HepG2 (cell line): ENCODE measurements around the gene CTRB2. TPM values are rescaled to one million over a fixed set of nuclear protein-coding genes. Genes with fewer than 3 reads are reported as not detected.

Experiments used
- CBX5 ChIP-seq: sonication (generic); formaldehyde crosslinking; IDR thresholded peaks from 2 replicates; pipeline ENCODE4 v1.4.0; 2020; ENCODE audit warnings: missing genetic modification reagents, borderline replicate concordance
- DDIT3 ChIP-seq: sonication (generic); formaldehyde crosslinking; IDR thresholded peaks from 2 replicates; pipeline ENCODE4 v1.4.0; 2020; ENCODE audit warnings: mild to moderate bottlenecking, missing genetic modification reagents
- FLYWCH1 ChIP-seq: sonication (generic); formaldehyde crosslinking; IDR thresholded peaks from 2 replicates; pipeline ENCODE4 v1.8.1; 2023; ENCODE audit warnings: mild to moderate bottlenecking, missing genetic modification reagents
- IRF2 ChIP-seq: IDR thresholded peaks from 2 replicates; pipeline ENCODE4 v1.6.1; 2018; ENCODE audit warnings: missing genetic modification reagents, missing compliant biosample characterization
- MED13 ChIP-seq: sonication (generic); formaldehyde crosslinking; IDR thresholded peaks from 2 replicates; pipeline ENCODE4 v1.5.0; 2020; ENCODE audit warnings: missing genetic modification reagents
- MTERF4 ChIP-seq: sonication (generic); formaldehyde crosslinking; IDR thresholded peaks from 2 replicates; pipeline ENCODE4 v1.8.0; 2023; ENCODE audit warnings: mild to moderate bottlenecking, missing genetic modification reagents
- NR2F6 ChIP-seq, 2 experiments: IDR thresholded peaks; 2 replicates each; pipeline ENCODE4 v1.6.1; 2016; ENCODE audit warnings: antibody characterized with exemption in 1 of 2, mild to moderate bottlenecking in 1 of 2
- PRDM4 ChIP-seq: sonication (generic); formaldehyde crosslinking; IDR thresholded peaks from 2 replicates; pipeline ENCODE4 v1.9.0; 2021; ENCODE audit warnings: missing genetic modification reagents, borderline replicate concordance
- SRY ChIP-seq: sonication (generic); formaldehyde crosslinking; IDR thresholded peaks from 2 replicates; pipeline ENCODE4 v1.8.0; 2022; ENCODE audit warnings: mild to moderate bottlenecking, missing genetic modification reagents
- TGIF2 ChIP-seq: IDR thresholded peaks from 2 replicates; pipeline ENCODE4 v1.6.1; 2016; ENCODE audit warnings: control low read depth, missing compliant biosample characterization
- ZBTB21 ChIP-seq: sonication (generic); formaldehyde crosslinking; IDR thresholded peaks from 2 replicates; pipeline ENCODE4 v1.4.0; 2020; ENCODE audit warnings: missing genetic modification reagents
- ZBTB34 ChIP-seq: sonication (generic); formaldehyde crosslinking; IDR thresholded peaks from 2 replicates; pipeline ENCODE4 v1.8.0; 2022; ENCODE audit warnings: mild to moderate bottlenecking, missing genetic modification reagents
- ZBTB7B ChIP-seq: sonication (generic); formaldehyde crosslinking; IDR thresholded peaks from 2 replicates; pipeline ENCODE4 v1.4.0; 2020; ENCODE audit warnings: missing genetic modification reagents
- ZNF224 ChIP-seq: sonication (generic); formaldehyde crosslinking; IDR thresholded peaks from 2 replicates; pipeline ENCODE4 v1.5.0; 2020; ENCODE audit warnings: mild to moderate bottlenecking, missing genetic modification reagents
- ZNF776 ChIP-seq: sonication (generic); formaldehyde crosslinking; IDR thresholded peaks from 2 replicates; pipeline ENCODE4 v1.4.0; 2020; ENCODE audit warnings: mild to moderate bottlenecking, missing genetic modification reagents
- polyA plus RNA-seq, 8 experiments: library from polyadenylated mRNA; depleted of rRNA in 3 of 8; stranded (reverse) in 7 of 8; unstranded in 1 of 8; fragments of >200 nt; fragmentation: Illumina TruSeq in 4 of 8; extraction: Trizol in 4 of 8; gene quantifications; 2 replicates each; pipeline versions ENCODE4 v1.2.1 to v1.2.3, GENCODE V29; 2011 to 2016; ENCODE audit warnings: low read depth in 4 of 8, missing spikeins in 1 of 8, mixed read lengths in 1 of 8; ENCODE audit not compliant: insufficient read depth in 1 of 8
- total RNA-seq, 5 experiments: library from RNA; depleted of rRNA; stranded (reverse); fragments of >200 nt; fragmentation: Illumina TruSeq; extraction: Trizol; gene quantifications; 2 replicates each; pipeline ENCODE4 v1.2.3, GENCODE V29; 2016; ENCODE audit warnings: low read depth in 1 of 5
- TF ChIP-seq, protein P1 (sequence below), 2 experiments: fragments of 450-650 bp in 1 of 2; sonication (generic) in 1 of 2; formaldehyde crosslinking; IDR thresholded peaks; 2 replicates each; pipeline versions ENCODE4 v1.5.0 to v1.8.0; 2020 to 2022; ENCODE audit warnings: mild to moderate bottlenecking in 1 of 2, missing genetic modification reagents in 1 of 2
- TF ChIP-seq, protein P2 (sequence below): IDR thresholded peaks from 2 replicates; pipeline ENCODE4 v1.6.1; 2016
- TF ChIP-seq, protein P3 (sequence below): sonication (generic); formaldehyde crosslinking; IDR thresholded peaks from 2 replicates; pipeline ENCODE4 v1.5.1; 2020; ENCODE audit warnings: mild to moderate bottlenecking, missing genetic modification reagents, borderline replicate concordance
- TF ChIP-seq, protein P4 (sequence below): IDR thresholded peaks from 2 replicates; pipeline ENCODE4 v1.6.1; 2012; ENCODE audit warnings: inconsistent platforms

Gene CTRB2
- total and polyA plus RNA-seq, 2 of the 13 experiments (the other 11 are each of a cell fraction or from before 2014, with no cell fraction given), result 0.13 TPM; not detected in 1

GRCh38 chr16:75250809-75251279 lies 43.9 kb upstream of the CTRB2 start (continued):
- 0 out of 2 replicates have a peak, but pooled peaks have one; percentile 26 for TF ChIP-seq ZBTB34
- 0 out of 2 replicates have a peak, but pooled peaks have one; percentile 26 for TF ChIP-seq DDIT3
- TF ChIP-seq CBX5 (CRISPR knock-in tag), result no peak
- peak; percentile 12; the same call in 1 of the 2 replicates for TF ChIP-seq IRF2 (CRISPR knock-in tag)
- no peak for TF ChIP-seq ZNF776 (CRISPR knock-in tag)
- no peak for TF ChIP-seq TGIF2 (CRISPR knock-in tag)
- TF ChIP-seq NR2F6 (IDR thresholded peaks at IDR 0.05), result no peak
- TF ChIP-seq NR2F6 (CRISPR knock-in tag; IDR thresholded peaks at IDR 0.05), result no peak
- TF ChIP-seq ZNF224, result peak; percentile 36; the same call in 1 of the 2 replicates
- peak; percentile 89; the same call in 1 of the 2 replicates for TF ChIP-seq SRY (CRISPR knock-in tag)
- peak; percentile 23 for TF ChIP-seq MED13 (CRISPR knock-in tag)
- TF ChIP-seq ZBTB21 (CRISPR knock-in tag), result no peak
- TF ChIP-seq FLYWCH1 (CRISPR knock-in tag), result no peak
- peak; percentile 93 for TF ChIP-seq ZBTB7B (CRISPR knock-in tag)
- TF ChIP-seq PRDM4 (CRISPR knock-in tag), result no peak
- TF ChIP-seq, protein P1, sequence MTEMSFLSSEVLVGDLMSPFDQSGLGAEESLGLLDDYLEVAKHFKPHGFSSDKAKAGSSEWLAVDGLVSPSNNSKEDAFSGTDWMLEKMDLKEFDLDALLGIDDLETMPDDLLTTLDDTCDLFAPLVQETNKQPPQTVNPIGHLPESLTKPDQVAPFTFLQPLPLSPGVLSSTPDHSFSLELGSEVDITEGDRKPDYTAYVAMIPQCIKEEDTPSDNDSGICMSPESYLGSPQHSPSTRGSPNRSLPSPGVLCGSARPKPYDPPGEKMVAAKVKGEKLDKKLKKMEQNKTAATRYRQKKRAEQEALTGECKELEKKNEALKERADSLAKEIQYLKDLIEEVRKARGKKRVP (CRISPR knock-in tag; IDR thresholded peaks at IDR 0.05), result no peak
- no peak for TF ChIP-seq MTERF4
- TF ChIP-seq, protein P2, sequence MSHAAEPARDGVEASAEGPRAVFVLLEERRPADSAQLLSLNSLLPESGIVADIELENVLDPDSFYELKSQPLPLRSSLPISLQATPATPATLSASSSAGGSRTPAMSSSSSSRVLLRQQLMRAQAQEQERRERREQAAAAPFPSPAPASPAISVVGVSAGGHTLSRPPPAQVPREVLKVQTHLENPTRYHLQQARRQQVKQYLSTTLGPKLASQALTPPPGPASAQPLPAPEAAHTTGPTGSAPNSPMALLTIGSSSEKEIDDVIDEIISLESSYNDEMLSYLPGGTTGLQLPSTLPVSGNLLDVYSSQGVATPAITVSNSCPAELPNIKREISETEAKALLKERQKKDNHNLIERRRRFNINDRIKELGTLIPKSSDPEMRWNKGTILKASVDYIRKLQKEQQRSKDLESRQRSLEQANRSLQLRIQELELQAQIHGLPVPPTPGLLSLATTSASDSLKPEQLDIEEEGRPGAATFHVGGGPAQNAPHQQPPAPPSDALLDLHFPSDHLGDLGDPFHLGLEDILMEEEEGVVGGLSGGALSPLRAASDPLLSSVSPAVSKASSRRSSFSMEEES (CRISPR knock-in tag), result no peak; the same call in 1 of the 2 replicates
- TF ChIP-seq, protein P3, sequence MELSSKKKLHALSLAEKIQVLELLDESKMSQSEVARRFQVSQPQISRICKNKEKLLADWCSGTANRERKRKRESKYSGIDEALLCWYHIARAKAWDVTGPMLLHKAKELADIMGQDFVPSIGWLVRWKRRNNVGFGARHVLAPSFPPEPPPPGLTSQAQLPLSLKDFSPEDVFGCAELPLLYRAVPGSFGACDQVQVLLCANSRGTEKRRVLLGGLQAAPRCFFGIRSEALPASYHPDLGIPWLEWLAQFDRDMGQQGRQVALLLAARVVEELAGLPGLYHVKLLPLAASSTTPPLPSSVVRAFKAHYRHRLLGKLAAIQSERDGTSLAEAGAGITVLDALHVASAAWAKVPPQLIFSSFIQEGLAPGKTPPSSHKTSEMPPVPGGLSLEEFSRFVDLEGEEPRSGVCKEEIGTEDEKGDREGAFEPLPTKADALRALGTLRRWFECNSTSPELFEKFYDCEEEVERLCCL (CRISPR knock-in tag), result no peak
- TF ChIP-seq, protein P4, sequence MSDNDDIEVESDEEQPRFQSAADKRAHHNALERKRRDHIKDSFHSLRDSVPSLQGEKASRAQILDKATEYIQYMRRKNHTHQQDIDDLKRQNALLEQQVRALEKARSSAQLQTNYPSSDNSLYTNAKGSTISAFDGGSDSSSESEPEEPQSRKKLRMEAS, result no peak; the same call in 1 of the 2 replicates
